IMR-90 (cell line): Measurements from ENCODE around the gene FTO. TPM values are rescaled to one million over a fixed set of nuclear protein-coding genes. Genes with fewer than 3 reads are reported as not detected.

Experiments used
- ATAC-seq: fragments of 200-7000 bp; cut with Tn5 transposase; 2 replicates; pipeline ENCODE4 v1.9.1; 2020; ENCODE audit warnings: low read depth, mild to moderate bottlenecking, moderate library complexity
- BruUV-seq: library from RNA; stranded (reverse); fragments of 400-500 nt; replicated peaks from 2 replicates; lab custom pipeline; 2021; lab: Mats Ljungman, UMichigan
- CTCF ChIA-PET: fragments of 300-600 bp; formaldehyde crosslinking; extraction: SDS; loops from one replicate; lab custom pipeline; 2021; ENCODE audit warnings: antibody characterized with exemption; lab: Yijun Ruan, JAX
- POLR2A ChIA-PET: fragments of 300-600 bp; sonication (Branson Sonifier 250); formaldehyde crosslinking; loops from one replicate; lab custom pipeline; 2022; ENCODE audit warnings: antibody characterized with exemption; ENCODE audit not compliant: unreplicated experiment; lab: Charles Lee
- DNase-seq: peaks from one replicate; pipeline ENCODE4 v3.0.0; 2013
- H2AFZ ChIP-seq: replicated peaks from 2 replicates; pipeline ENCODE3; 2013; ENCODE audit warnings: low read length, mild to moderate bottlenecking; ENCODE audit not compliant: poor library complexity
- H2AK5ac ChIP-seq: 2 replicates; pipeline ENCODE4 v1.6.1; 2013; ENCODE audit warnings: low read depth, low read length, inconsistent platforms
- H2AK9ac ChIP-seq: replicated peaks from 2 replicates; pipeline ENCODE3; 2013; ENCODE audit warnings: mild to moderate bottlenecking, low read depth, low read length, moderate library complexity; ENCODE audit not compliant: poor library complexity
- H2BK120ac ChIP-seq: 2 replicates; pipeline ENCODE4 v1.6.1; 2013; ENCODE audit warnings: low read depth, low read length, inconsistent platforms
- H2BK15ac ChIP-seq: 3 replicates; pipeline ENCODE4 v1.6.1; 2013; ENCODE audit warnings: low read depth, low read length, inconsistent platforms
- H2BK20ac ChIP-seq: 2 replicates; pipeline ENCODE4 v1.6.1; 2013; ENCODE audit warnings: low read depth, mild to moderate bottlenecking, inconsistent platforms, low read length, moderate library complexity
- H2BK5ac ChIP-seq: 2 replicates; pipeline ENCODE4 v1.6.1; 2013; ENCODE audit warnings: mild to moderate bottlenecking, low read depth, low read length, inconsistent platforms; ENCODE audit not compliant: poor library complexity, severe bottlenecking
- H3K14ac ChIP-seq: replicated peaks from 2 replicates; pipeline ENCODE4 v1.6.1; 2013; ENCODE audit warnings: low read depth, low read length, inconsistent platforms
- H3K18ac ChIP-seq: 2 replicates; pipeline ENCODE4 v1.6.1; 2013; ENCODE audit warnings: low read depth, low read length, control low read depth
- H3K23ac ChIP-seq: 2 replicates; pipeline ENCODE4 v1.6.1; 2013; ENCODE audit warnings: low read depth, low read length, inconsistent platforms
- H3K27ac ChIP-seq: 2 replicates; pipeline ENCODE4 v1.5.1; 2013; ENCODE audit warnings: mild to moderate bottlenecking, control low read depth, low read length; ENCODE audit not compliant: insufficient read depth
- H3K27me3 ChIP-seq: 2 replicates; pipeline ENCODE4 v1.6.1; 2013; ENCODE audit warnings: low read length; ENCODE audit not compliant: control insufficient read depth, insufficient read depth
- H3K36me3 ChIP-seq: 2 replicates; pipeline ENCODE4 v1.6.1; 2013; ENCODE audit warnings: low read length, mixed read lengths; ENCODE audit not compliant: control insufficient read depth, insufficient read depth
- H3K4ac ChIP-seq: 2 replicates; pipeline ENCODE4 v1.6.1; 2013; ENCODE audit warnings: low read depth, low read length, inconsistent platforms
- H3K4me1 ChIP-seq: 2 replicates; pipeline ENCODE4 v1.6.1; 2013; ENCODE audit warnings: low read length, mixed read lengths; ENCODE audit not compliant: control insufficient read depth, insufficient read depth
- H3K4me2 ChIP-seq: 2 replicates; pipeline ENCODE4 v1.6.1; 2013; ENCODE audit warnings: low read depth, mild to moderate bottlenecking, control low read depth, low read length, moderate library complexity
- H3K4me3 ChIP-seq: 2 replicates; pipeline ENCODE4 v1.5.1; 2013; ENCODE audit warnings: low read depth, mild to moderate bottlenecking, control low read depth, low read length, moderate library complexity; ENCODE audit not compliant: insufficient read depth
- H3K56ac ChIP-seq: 2 replicates; pipeline ENCODE4 v1.6.1; 2013; ENCODE audit warnings: low read length, inconsistent platforms; ENCODE audit not compliant: insufficient read depth; ENCODE audit errors: extremely low read depth
- H3K79me1 ChIP-seq, 2 experiments: 2 replicates each; pipeline ENCODE4 v1.6.1; 2013; ENCODE audit warnings: low read length in 2 of 2, inconsistent platforms in 1 of 2, low read depth in 1 of 2
- H3K9ac ChIP-seq: 2 replicates; pipeline ENCODE4 v1.6.1; 2013; ENCODE audit warnings: low read depth, low read length, control low read depth
- H3K9me1 ChIP-seq: 2 replicates; pipeline ENCODE4 v1.6.1; 2013; ENCODE audit warnings: low read length, inconsistent platforms; ENCODE audit not compliant: insufficient read depth
- H3K9me3 ChIP-seq: 2 replicates; pipeline ENCODE4 v1.6.1; 2013; ENCODE audit warnings: low read length; ENCODE audit not compliant: control insufficient read depth, insufficient read depth
- H4K20me1 ChIP-seq: 2 replicates; pipeline ENCODE4 v1.6.1; 2013; ENCODE audit warnings: low read length, inconsistent platforms; ENCODE audit not compliant: insufficient read depth
- H4K5ac ChIP-seq: 2 replicates; pipeline ENCODE4 v1.6.1; 2013; ENCODE audit warnings: mild to moderate bottlenecking, low read depth, low read length, control low read depth
- H4K8ac ChIP-seq, 2 experiments: 2 replicates each; pipeline ENCODE4 v1.6.1; 2013; ENCODE audit warnings: low read depth in 2 of 2, low read length in 2 of 2, control low read depth in 1 of 2, inconsistent platforms in 1 of 2
- H4K91ac ChIP-seq: 2 replicates; pipeline ENCODE4 v1.6.1; 2013; ENCODE audit warnings: low read depth, low read length, inconsistent platforms; ENCODE audit not compliant: insufficient read depth
- BHLHE40 ChIP-seq: fragments of 150-350 bp; IDR thresholded peaks from 2 replicates; pipeline ENCODE4 v1.6.1; 2016; ENCODE audit warnings: mild to moderate bottlenecking, low read depth, low read length
- CEBPB ChIP-seq: IDR thresholded peaks from 2 replicates; pipeline ENCODE4 v1.6.1; 2012; ENCODE audit warnings: low read depth, low read length, improper control_type of control experiment
- CHD1 ChIP-seq: IDR thresholded peaks from 2 replicates; pipeline ENCODE4 v1.6.1; 2012; ENCODE audit warnings: low read depth, low read length, improper control_type of control experiment
- CTCF ChIP-seq: conservative IDR thresholded peaks from 2 replicates; pipeline ENCODE4 v1.5.1; 2012; ENCODE audit warnings: mild to moderate bottlenecking, low read depth, low read length, improper control_type of control experiment
- MAFK ChIP-seq: IDR thresholded peaks from 2 replicates; pipeline ENCODE4 v1.6.1; 2012; ENCODE audit warnings: low read depth, low read length, improper control_type of control experiment
- MXI1 ChIP-seq: IDR thresholded peaks from 2 replicates; pipeline ENCODE4 v1.6.1; 2012; ENCODE audit warnings: low read depth, mild to moderate bottlenecking, low read length, moderate library complexity, borderline replicate concordance
- POLR2A ChIP-seq: IDR thresholded peaks from 2 replicates; pipeline ENCODE4 v1.6.1; 2012; ENCODE audit warnings: mild to moderate bottlenecking, low read depth, low read length
- RCOR1 ChIP-seq: IDR thresholded peaks from 2 replicates; pipeline ENCODE4 v1.6.1; 2012; ENCODE audit warnings: mild to moderate bottlenecking, low read length, improper control_type of control experiment; ENCODE audit not compliant: insufficient replicate concordance
- USF2 ChIP-seq: fragments of 150-350 bp; IDR thresholded peaks from 2 replicates; pipeline ENCODE4 v1.6.1; 2017; ENCODE audit warnings: mild to moderate bottlenecking, antibody characterized with exemption, low read length, low read depth
- WGBS, 2 experiments: methylation state at CpG; one replicate each; pipeline versions ENCODE4 v1.1.5 to v1.1.7; 2013; ENCODE audit warnings: missing lambda C conversion rate in 2 of 2; ENCODE audit not compliant: insufficient read length in 1 of 2; ENCODE audit errors: extremely low coverage in 2 of 2; 5-methylcytosine and 5-hydroxymethylcytosine counted together
- dilution Hi-C: fragments of 300-500 bp; cut with HindIII; formaldehyde crosslinking; loops from one replicate; pipeline ENCODE4 v1.14.3; 2018; ENCODE audit warnings: low sequenced_read_pairs; ENCODE audit not compliant: unreplicated experiment
- in situ Hi-C: fragments of 300-500 bp; cut with MboI; formaldehyde crosslinking; loops from 3 replicates; pipeline ENCODE4 v1.14.3; 2019; ENCODE audit warnings: low sequenced_read_pairs, inconsistent platforms, mixed read lengths
- intact Hi-C: fragments of 100-400 bp; cut with micrococcal nuclease; formaldehyde crosslinking; loops from 2 replicates; pipeline ENCODE4 v1.10.0; 2022
- polyA plus RNA-seq, 3 experiments: library from polyadenylated mRNA; depleted of rRNA; stranded (reverse); fragments of >200 nt; gene quantifications; 2 replicates each; pipeline ENCODE4 v1.2.3, GENCODE V29; 2012; ENCODE audit warnings: low replicate concordance in 1 of 3
- total RNA-seq: library from RNA; depleted of rRNA; stranded (reverse); fragments of >200 nt; gene quantifications from 2 replicates; pipeline ENCODE4 v1.2.3, GENCODE V29; 2012

The FTO gene
- total and polyA plus RNA-seq, 2 of the 4 experiments (the other 2 are of a cell fraction) = 70.3 to 132 TPM

GRCh38 chr16:54160939-54161897 lies 457.3 kb downstream of the FTO start (continued):
- no peak for TF ChIP-seq CTCF

DNA sequence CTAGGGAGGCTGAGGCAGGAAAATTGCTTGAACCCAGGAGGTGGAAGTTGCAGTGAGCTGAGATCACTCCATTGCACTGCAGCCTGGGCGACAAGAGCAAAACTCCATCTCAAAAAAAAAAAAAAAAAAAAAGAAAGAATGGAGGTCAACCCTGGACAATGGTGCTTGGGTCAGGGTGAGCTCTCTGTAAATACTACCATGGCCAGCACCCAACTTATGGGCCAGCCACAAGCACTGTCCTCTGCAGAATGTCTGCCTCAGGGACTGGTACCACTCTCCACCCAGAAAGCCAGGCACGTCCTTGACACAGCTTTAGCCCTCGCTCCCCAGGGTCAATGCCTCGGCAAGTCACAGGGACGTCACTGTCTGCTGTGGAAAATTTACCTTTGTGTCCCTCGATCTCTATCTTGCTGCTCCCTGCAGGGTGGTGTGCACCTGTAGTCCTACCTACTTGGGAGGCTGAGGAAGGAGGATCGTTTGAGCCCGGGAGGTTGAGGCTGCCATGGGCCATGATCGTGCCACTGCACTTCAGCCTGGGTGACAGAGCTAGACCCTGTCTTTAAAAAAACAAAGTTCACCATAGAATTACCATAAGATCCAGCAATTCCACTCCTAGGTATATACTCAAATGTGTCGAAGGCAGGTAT lies 459.4 kb downstream of the FTO start:
- POLR2A ChIA-PET = no interaction called here
- H3K4me1 ChIP-seq = no peaks in the 10 kb centered on the region
- H3K23ac ChIP-seq = no peak overlapping the region
- no peak overlapping the region for H2BK5ac ChIP-seq
- CTCF ChIA-PET = no interaction called here
- H3K36me3 ChIP-seq = no peaks in the 10 kb centered on the region
- WGBS, 2 experiments = no CpG with 5 or more reads among the region's 10 CpGs
- H2BK15ac ChIP-seq = no peak overlapping the region
- H3K4me2 ChIP-seq = no peak overlapping the region
- no peaks in the 10 kb centered on the region for H4K20me1 ChIP-seq
- no peak overlapping the region for H2BK20ac ChIP-seq
- dilution Hi-C loops = no loop called here
- H3K4me3 ChIP-seq = no peak overlapping the region
- intact Hi-C loops = no loop called here
- no peak overlapping the region for H2AK9ac ChIP-seq
- ATAC-seq (no peak), DNase-seq (no peak)
- H4K8ac ChIP-seq = no peak overlapping the region
- H2AK5ac ChIP-seq = no peak overlapping the region
- H3K27me3 ChIP-seq = peaks cover 4% of the 10 kb centered on the region; the same call in 1 of the 2 replicates
- no peak overlapping the region for H2AFZ ChIP-seq
- TF ChIP-seq POLR2A = no peak
- TF ChIP-seq RCOR1 = no peak
- TF ChIP-seq CTCF = no peak
- no peak for TF ChIP-seq MXI1
- no peak for TF ChIP-seq USF2
- no peak for TF ChIP-seq MAFK
- TF ChIP-seq CEBPB = no peak
- TF ChIP-seq CHD1 = no peak
- TF ChIP-seq BHLHE40 = no peak
- no peaks in the 10 kb centered on the region for H3K9me3 ChIP-seq
- H2BK120ac ChIP-seq = no peak overlapping the region
- H3K27ac ChIP-seq = no peak overlapping the region
- H4K91ac ChIP-seq = no peak overlapping the region
- no TSS peak for BruUV-seq
- H3K9ac ChIP-seq = no peak overlapping the region
- H4K5ac ChIP-seq = no peak overlapping the region
- in situ Hi-C loops = no loop called here
- H3K9me1 ChIP-seq = no peaks in the 10 kb centered on the region
- no peak overlapping the region for H3K4ac ChIP-seq
- H3K56ac ChIP-seq = no peak overlapping the region
- no peak overlapping the region for H3K18ac ChIP-seq
- no peak overlapping the region for H3K14ac ChIP-seq
- no peaks in the 10 kb centered on the region for H3K79me1 ChIP-seq
